ENCODE results near the gene AUNIP.

The AUNIP gene

GRCh38 chr1:25825605-25826004, 33.7 kb downstream of the AUNIP start:
- DNase-seq = no peak

- DNase-seq = no peak
Observed at GRCh38 chr1:25821630-25822091, 37.6 kb downstream of the AUNIP start.

- DNase-seq = no peak
Observed at GRCh38 chr1:25821112-25821476, 38.2 kb downstream of the AUNIP start.

- peak; percentile 68 for DNase-seq
Observed at GRCh38 chr1:25820247-25821111, 38.8 kb downstream of the AUNIP start.

- DNase-seq = peak; percentile 82
Observed at GRCh38 chr1:25819491-25820246, 39.6 kb downstream of the AUNIP start, which contains the start of gene MTFR1L. MTFR1L (plus strand) TSS chr1:25819954; CDS start chr1:25823105, 3,151 bp downstream.

GRCh38 chr1:25818569-25818968, 40.7 kb downstream of the AUNIP start:
- no peak for DNase-seq

- no peak for DNase-seq
Observed at GRCh38 chr1:25817840-25818501, 41.3 kb downstream of the AUNIP start.

GRCh38 chr1:25816112-25816718, 43.0 kb downstream of the AUNIP start:
- DNase-seq = no peak

- no peak for DNase-seq
Observed at GRCh38 chr1:25815208-25816111, 43.8 kb downstream of the AUNIP start.

- DNase-seq = no peak
Observed at GRCh38 chr1:25814549-25815087, 44.6 kb downstream of the AUNIP start.

- no peak for DNase-seq
Observed at GRCh38 chr1:25813734-25814471, 45.4 kb downstream of the AUNIP start.

GRCh38 chr1:25813071-25813733, 46.1 kb downstream of the AUNIP start:
- no peak for DNase-seq

GRCh38 chr1:25811384-25812082, 47.7 kb downstream of the AUNIP start:
- DNase-seq = no peak

- DNase-seq = peak; percentile 52
Observed at GRCh38 chr1:25810341-25811299, 48.6 kb downstream of the AUNIP start.

- no peak for DNase-seq
Observed at GRCh38 chr1:25809929-25810328, 49.3 kb downstream of the AUNIP start.

GRCh38 chr1:25809283-25809926, 49.9 kb downstream of the AUNIP start:
- DNase-seq = no peak

GRCh38 chr1:25808481-25809244, 50.6 kb downstream of the AUNIP start:
- DNase-seq = no peak
